Measurements from ENCODE around the gene TRIM8. TPM values are rescaled to one million over a fixed set of nuclear protein-coding genes. Genes with fewer than 3 reads are reported as not detected.

TRIM8 gene
- total RNA-seq, 1 donor from 2014 or later, result 219 TPM

GRCh38 chr10:102613286-102613685, 31.0 kb upstream of the TRIM8 start:
- peaks cover 31% of the 10 kb centered on the region for H3K36me3 Mint-ChIP-seq (ENCODE audit: low read depth, unreplicated experiment)
- TF ChIP-seq, protein P1, sequence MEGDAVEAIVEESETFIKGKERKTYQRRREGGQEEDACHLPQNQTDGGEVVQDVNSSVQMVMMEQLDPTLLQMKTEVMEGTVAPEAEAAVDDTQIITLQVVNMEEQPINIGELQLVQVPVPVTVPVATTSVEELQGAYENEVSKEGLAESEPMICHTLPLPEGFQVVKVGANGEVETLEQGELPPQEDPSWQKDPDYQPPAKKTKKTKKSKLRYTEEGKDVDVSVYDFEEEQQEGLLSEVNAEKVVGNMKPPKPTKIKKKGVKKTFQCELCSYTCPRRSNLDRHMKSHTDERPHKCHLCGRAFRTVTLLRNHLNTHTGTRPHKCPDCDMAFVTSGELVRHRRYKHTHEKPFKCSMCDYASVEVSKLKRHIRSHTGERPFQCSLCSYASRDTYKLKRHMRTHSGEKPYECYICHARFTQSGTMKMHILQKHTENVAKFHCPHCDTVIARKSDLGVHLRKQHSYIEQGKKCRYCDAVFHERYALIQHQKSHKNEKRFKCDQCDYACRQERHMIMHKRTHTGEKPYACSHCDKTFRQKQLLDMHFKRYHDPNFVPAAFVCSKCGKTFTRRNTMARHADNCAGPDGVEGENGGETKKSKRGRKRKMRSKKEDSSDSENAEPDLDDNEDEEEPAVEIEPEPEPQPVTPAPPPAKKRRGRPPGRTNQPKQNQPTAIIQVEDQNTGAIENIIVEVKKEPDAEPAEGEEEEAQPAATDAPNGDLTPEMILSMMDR (IDR thresholded peaks at IDR 0.05; ENCODE audit: unreplicated experiment), result no peak
- DNase-seq (ENCODE audit: low spot score), result no peak
- peaks cover 12% of the 10 kb centered on the region for H3K27me3 Mint-ChIP-seq (ENCODE audit: unreplicated experiment)
- H3K4me1 Mint-ChIP-seq (ENCODE audit: unreplicated experiment), result peaks cover 54% of the 10 kb centered on the region
- H3K4me3 Mint-ChIP-seq (ENCODE audit: unreplicated experiment), result no peak overlapping the region
- H3K27ac Mint-ChIP-seq (ENCODE audit: unreplicated experiment), result peak overlapping the region; percentile 91
- no peaks in the 10 kb centered on the region for H3K9me3 Mint-ChIP-seq (ENCODE audit: unreplicated experiment)

- Mint-ChIP-seq H3K4me1 (ENCODE audit: unreplicated experiment) (peaks cover 52% of the 10 kb centered on the region), H3K36me3 (ENCODE audit: low read depth, unreplicated experiment) (peaks cover 36% of the 10 kb centered on the region), H3K27me3 (ENCODE audit: unreplicated experiment) (peaks cover 12% of the 10 kb centered on the region), H3K9me3 (ENCODE audit: unreplicated experiment) (no peaks in the 10 kb centered on the region), H3K27ac (ENCODE audit: unreplicated experiment) (peak overlapping the region; percentile 24), H3K4me3 (ENCODE audit: unreplicated experiment) (no peak overlapping the region)
- TF ChIP-seq, protein P1 (IDR thresholded peaks at IDR 0.05; ENCODE audit: unreplicated experiment), result no peak
- DNase-seq (ENCODE audit: low spot score), result no peak
Measured at GRCh38 chr10:102613785-102614184, 30.5 kb upstream of the TRIM8 start.

- Mint-ChIP-seq H3K27me3 (ENCODE audit: unreplicated experiment) (peaks cover 13% of the 10 kb centered on the region), H3K9me3 (ENCODE audit: unreplicated experiment) (no peaks in the 10 kb centered on the region), H3K36me3 (ENCODE audit: low read depth, unreplicated experiment) (peaks cover 33% of the 10 kb centered on the region), H3K4me3 (ENCODE audit: unreplicated experiment) (peak overlapping the region; percentile 67), H3K4me1 (ENCODE audit: unreplicated experiment) (peaks cover 45% of the 10 kb centered on the region), H3K27ac (ENCODE audit: unreplicated experiment) (peak overlapping the region; percentile 8)
- TF ChIP-seq, protein P1 (IDR thresholded peaks at IDR 0.05; ENCODE audit: unreplicated experiment), result no peak
- no peak for DNase-seq (ENCODE audit: low spot score)
Measured at GRCh38 chr10:102614888-102615287, 29.4 kb upstream of the TRIM8 start.

- no peaks in the 10 kb centered on the region for H3K9me3 Mint-ChIP-seq (ENCODE audit: unreplicated experiment)
- H3K27me3 Mint-ChIP-seq (ENCODE audit: unreplicated experiment), result peaks cover 13% of the 10 kb centered on the region
- H3K4me1 Mint-ChIP-seq (ENCODE audit: unreplicated experiment), result peaks cover 43% of the 10 kb centered on the region
- H3K36me3 Mint-ChIP-seq (ENCODE audit: low read depth, unreplicated experiment), result peaks cover 33% of the 10 kb centered on the region
- DNase-seq (ENCODE audit: low spot score), result peak; percentile 57
- peak overlapping the region; percentile 67 for H3K4me3 Mint-ChIP-seq (ENCODE audit: unreplicated experiment)
- TF ChIP-seq, protein P1 (IDR thresholded peaks at IDR 0.05; ENCODE audit: unreplicated experiment), result peak; percentile 36
- peak overlapping the region; percentile 8 for H3K27ac Mint-ChIP-seq (ENCODE audit: unreplicated experiment)
Measured at GRCh38 chr10:102615361-102615760, 28.9 kb upstream of the TRIM8 start.

DNA sequence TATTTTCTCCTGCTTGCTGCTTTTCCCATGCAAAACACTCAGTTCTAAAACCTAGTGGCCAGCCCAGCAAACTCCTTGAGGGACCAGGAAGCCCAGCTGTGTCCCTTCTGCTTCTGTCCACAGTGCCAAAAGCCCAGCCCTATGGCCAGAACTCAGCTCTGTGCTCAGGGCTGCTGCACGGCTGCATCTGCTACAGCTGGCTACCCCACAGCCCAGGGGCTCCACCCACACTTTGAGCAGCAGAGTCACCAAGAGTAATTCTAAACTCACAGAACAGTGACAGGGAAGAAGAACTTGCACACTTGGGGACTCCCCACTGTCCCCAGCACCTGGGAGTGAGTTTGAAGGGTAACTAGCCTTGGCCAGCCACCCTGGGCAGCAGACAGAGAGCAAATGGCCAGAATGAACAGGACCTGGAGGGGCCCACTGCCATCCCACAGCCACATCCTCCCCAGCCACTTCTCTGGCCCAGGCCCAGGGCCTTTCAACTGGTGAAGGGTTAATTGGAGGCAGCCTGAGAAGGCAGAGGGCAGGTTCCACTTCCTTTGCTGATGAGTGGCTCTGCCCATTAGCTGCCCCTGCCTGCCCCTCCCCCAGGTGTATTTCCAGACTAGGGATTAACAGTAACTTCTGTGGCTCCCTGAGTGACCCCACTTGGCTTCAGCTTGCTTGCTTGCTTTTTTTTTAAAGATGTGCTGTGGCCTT, 28.1 kb upstream of the TRIM8 start:
- no peaks in the 10 kb centered on the region for H3K9me3 Mint-ChIP-seq (ENCODE audit: unreplicated experiment)
- H3K27ac Mint-ChIP-seq (ENCODE audit: unreplicated experiment), result no peak overlapping the region
- peaks cover 26% of the 10 kb centered on the region for H3K36me3 Mint-ChIP-seq (ENCODE audit: low read depth, unreplicated experiment)
- H3K4me3 Mint-ChIP-seq (ENCODE audit: unreplicated experiment), result no peak overlapping the region
- DNase-seq (ENCODE audit: low spot score), result no peak
- peaks cover 13% of the 10 kb centered on the region for H3K27me3 Mint-ChIP-seq (ENCODE audit: unreplicated experiment)
- peaks cover 43% of the 10 kb centered on the region for H3K4me1 Mint-ChIP-seq (ENCODE audit: unreplicated experiment)
- TF ChIP-seq, protein P1 (IDR thresholded peaks at IDR 0.05; ENCODE audit: unreplicated experiment), result no peak

Data from endothelial cell (in vitro differentiated cells).